NCI-H2196 (cell line): ENCODE data around the gene LRRTM3.

Experiments used
- DNase-seq: peaks from one replicate; lab custom pipeline; 2025; ENCODE audit not compliant: unreplicated experiment; lab: John Stamatoyannopoulos, UW

LRRTM3 gene

GRCh38 chr10:67112765-67113164 is 186.9 kb downstream of the LRRTM3 start:
- DNase-seq: no peak

GRCh38 chr10:67114945-67115344 is 189.1 kb downstream of the LRRTM3 start:
- DNase-seq: no peak

- no peak for DNase-seq
Measured at GRCh38 chr10:67115972-67116371, 190.1 kb downstream of the LRRTM3 start.

GRCh38 chr10:67119651-67120050 is 193.8 kb downstream of the LRRTM3 start:
- no peak for DNase-seq

- DNase-seq: no peak
Measured at GRCh38 chr10:67127441-67127840, 201.6 kb downstream of the LRRTM3 start.

GRCh38 chr10:67140641-67141040 is 214.8 kb downstream of the LRRTM3 start:
- DNase-seq: no peak

- no peak for DNase-seq
Measured at GRCh38 chr10:67141300-67141699, 215.5 kb downstream of the LRRTM3 start.

- DNase-seq: no peak
Measured at GRCh38 chr10:67144530-67144929, 218.7 kb downstream of the LRRTM3 start.
